ENCODE results near the gene LYRM4.

The LYRM4 gene

GRCh38 chr6:5204376-5204775 lies 56.4 kb downstream of the LYRM4 start:
- H4K20me1 ChIP-seq (ENCODE audit: low read depth, low read length), result no peaks in the 10 kb centered on the region
- H3K27me3 ChIP-seq (ENCODE audit: low read length), result no peaks in the 10 kb centered on the region
- no peaks in the 10 kb centered on the region for H3F3A ChIP-seq (ENCODE audit: insufficient read depth)
- no peaks in the 10 kb centered on the region for H3K9me3 ChIP-seq (ENCODE audit: insufficient read depth, low read length)
- no peak overlapping the region for H3K4me2 ChIP-seq (ENCODE audit: low read depth, low read length, poor library complexity, severe bottlenecking)
- no peak overlapping the region for H3K9ac ChIP-seq (ENCODE audit: low read length)
- no peak overlapping the region for H3K4me3 ChIP-seq (ENCODE audit: insufficient read depth, low read length, poor library complexity, severe bottlenecking)
- TF ChIP-seq CTCF (IDR thresholded peaks at IDR 0.05; ENCODE audit: insufficient read depth, low read length, poor library complexity, severe bottlenecking), result no peak
- TF ChIP-seq EZH2phosphoT487 (conservative IDR thresholded peaks at IDR 0.05; ENCODE audit: low read length), result no peak
- H3K36me3 ChIP-seq (ENCODE audit: low read length), result no peaks in the 10 kb centered on the region
- H3K9me2 ChIP-seq (replicated peaks; ENCODE audit: insufficient read depth, low read length), result no peaks in the 10 kb centered on the region
- no peaks in the 10 kb centered on the region for H3K79me2 ChIP-seq (ENCODE audit: insufficient read depth, low read length)
- H2AFZ ChIP-seq (ENCODE audit: low read depth, low read length, severe bottlenecking), result no peak overlapping the region
- no peak overlapping the region for H3K27ac ChIP-seq (ENCODE audit: low read depth, low read length)

GRCh38 chr6:5203546-5203945 lies 57.2 kb downstream of the LYRM4 start:
- no peaks in the 10 kb centered on the region for H3K79me2 ChIP-seq (ENCODE audit: insufficient read depth, low read length)
- H3K27me3 ChIP-seq (ENCODE audit: low read length), result no peaks in the 10 kb centered on the region

GRCh38 chr6:5202941-5203340 lies 57.8 kb downstream of the LYRM4 start:
- H3K4me2 ChIP-seq (ENCODE audit: low read depth, low read length, poor library complexity, severe bottlenecking), result no peak overlapping the region
- H4K20me1 ChIP-seq (ENCODE audit: low read depth, low read length), result no peaks in the 10 kb centered on the region
- no peaks in the 10 kb centered on the region for H3K36me3 ChIP-seq (ENCODE audit: low read length)
- no peaks in the 10 kb centered on the region for H3F3A ChIP-seq (ENCODE audit: insufficient read depth)
- no peaks in the 10 kb centered on the region for H3K9me3 ChIP-seq (ENCODE audit: insufficient read depth, low read length)
- H2AFZ ChIP-seq (ENCODE audit: low read depth, low read length, severe bottlenecking), result no peak overlapping the region
- no peaks in the 10 kb centered on the region for H3K27me3 ChIP-seq (ENCODE audit: low read length)
- TF ChIP-seq CTCF (IDR thresholded peaks at IDR 0.05; ENCODE audit: insufficient read depth, low read length, poor library complexity, severe bottlenecking) (no peak), EZH2phosphoT487 (conservative IDR thresholded peaks at IDR 0.05; ENCODE audit: low read length) (no peak)
- no peak overlapping the region for H3K9ac ChIP-seq (ENCODE audit: low read length)
- no peak overlapping the region for H3K4me3 ChIP-seq (ENCODE audit: insufficient read depth, low read length, poor library complexity, severe bottlenecking)
- no peak overlapping the region for H3K27ac ChIP-seq (ENCODE audit: low read depth, low read length)
- H3K9me2 ChIP-seq (replicated peaks; ENCODE audit: insufficient read depth, low read length), result no peaks in the 10 kb centered on the region
- no peaks in the 10 kb centered on the region for H3K79me2 ChIP-seq (ENCODE audit: insufficient read depth, low read length)

More at GRCh38 chr6:5203546-5203945, 57.2 kb downstream of the LYRM4 start:
- no peaks in the 10 kb centered on the region for H3K9me3 ChIP-seq (ENCODE audit: insufficient read depth, low read length)
- no peak overlapping the region for H3K4me3 ChIP-seq (ENCODE audit: insufficient read depth, low read length, poor library complexity, severe bottlenecking)
- H3F3A ChIP-seq (ENCODE audit: insufficient read depth), result no peaks in the 10 kb centered on the region
- no peaks in the 10 kb centered on the region for H3K36me3 ChIP-seq (ENCODE audit: low read length)
- TF ChIP-seq CTCF (IDR thresholded peaks at IDR 0.05; ENCODE audit: insufficient read depth, low read length, poor library complexity, severe bottlenecking), result no peak
- TF ChIP-seq EZH2phosphoT487 (conservative IDR thresholded peaks at IDR 0.05; ENCODE audit: low read length), result no peak
- no peak overlapping the region for H2AFZ ChIP-seq (ENCODE audit: low read depth, low read length, severe bottlenecking)
- no peak overlapping the region for H3K4me2 ChIP-seq (ENCODE audit: low read depth, low read length, poor library complexity, severe bottlenecking)
- H3K9me2 ChIP-seq (replicated peaks; ENCODE audit: insufficient read depth, low read length), result no peaks in the 10 kb centered on the region
- no peaks in the 10 kb centered on the region for H4K20me1 ChIP-seq (ENCODE audit: low read depth, low read length)
- H3K9ac ChIP-seq (ENCODE audit: low read length), result no peak overlapping the region
- no peak overlapping the region for H3K27ac ChIP-seq (ENCODE audit: low read depth, low read length)

Data from SU-DHL-6 (cell line).